GM21526 (cell line): ENCODE measurements around the gene MPZ.
A peak's percentile ranks its signal among the peaks of the same experiment; 100 is the strongest.
"Not testable (repeated sequence)": the region's sequence is repeated elsewhere in the genome, so short reads cannot be mapped to it uniquely, and the experiment has no call there.

Experiments used
- ATAC-seq: cut with Tn5 transposase; IDR thresholded peaks from one replicate; pipeline ENCODE4 v1.9.1; 2021; ENCODE audit warnings: moderate library complexity; ENCODE audit not compliant: unreplicated experiment, low FRiP score

The MPZ gene

DNA sequence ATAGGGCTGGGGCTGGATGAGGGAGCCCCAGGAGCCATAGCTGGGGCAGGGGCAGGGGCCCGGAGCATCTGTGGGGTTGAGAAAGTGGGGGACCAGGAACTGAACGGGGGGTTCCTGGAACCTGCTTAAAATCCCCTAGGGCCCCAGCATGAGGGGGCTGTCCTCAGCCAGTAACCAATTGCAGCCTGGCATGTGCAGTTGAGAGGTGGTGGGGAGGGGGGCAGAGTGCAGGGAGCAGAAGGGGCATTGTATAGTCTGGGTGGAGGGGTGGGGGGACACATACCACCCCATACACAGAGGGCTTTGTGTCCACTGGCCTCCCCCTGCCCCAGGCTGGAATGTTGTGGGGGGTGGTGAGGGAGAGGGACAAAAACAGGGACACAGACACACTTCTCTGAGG, at the start of gene MPZ:
Gene MPZ, minus strand, starts transcription at position 101 of the 400 bp plus-strand sequence. Its CDS starts 63 bp downstream, at position 38.
- ATAC-seq, result no peak

DNA sequence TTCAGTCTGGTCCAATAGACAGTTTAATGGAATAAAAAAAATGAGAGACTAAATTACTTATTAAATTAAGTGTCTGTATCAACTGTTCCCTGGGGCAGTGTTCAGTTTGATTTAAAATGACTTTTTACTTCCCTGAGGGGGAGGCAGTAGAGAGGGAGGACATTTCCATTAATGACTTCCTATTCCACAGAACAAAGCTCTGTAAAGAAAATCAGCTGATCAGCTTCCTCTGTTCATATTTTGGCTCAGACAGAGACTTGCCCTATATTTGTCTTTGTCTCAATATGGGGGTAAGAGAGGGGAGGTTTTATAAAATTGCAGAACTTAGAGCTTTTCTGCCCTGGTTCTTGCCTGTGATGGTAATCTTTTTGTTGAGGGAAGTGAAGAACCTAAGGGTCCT, 49.5 kb upstream of the MPZ start:
- no peak for ATAC-seq

DNA sequence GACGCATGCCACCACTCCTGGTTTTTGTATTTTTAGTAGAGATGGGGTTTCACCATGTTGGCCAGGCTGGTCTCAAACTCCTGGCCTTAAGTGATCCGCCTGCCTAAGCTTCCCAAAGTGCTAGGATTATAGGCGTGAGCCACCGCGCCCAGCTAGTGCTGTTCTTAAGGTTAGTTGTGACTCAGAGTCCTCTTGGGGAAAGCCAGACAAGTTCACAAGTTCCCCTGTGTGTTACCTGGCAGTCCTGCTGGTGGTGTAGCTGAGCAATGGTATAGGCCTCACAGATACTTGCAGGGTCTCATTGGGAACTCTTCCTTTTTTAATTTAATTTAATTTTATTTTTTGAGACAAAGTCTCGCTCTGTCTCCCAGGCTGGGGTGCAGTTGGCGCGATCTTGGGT, 47.3 kb upstream of the MPZ start:
- ATAC-seq, result no peak

DNA sequence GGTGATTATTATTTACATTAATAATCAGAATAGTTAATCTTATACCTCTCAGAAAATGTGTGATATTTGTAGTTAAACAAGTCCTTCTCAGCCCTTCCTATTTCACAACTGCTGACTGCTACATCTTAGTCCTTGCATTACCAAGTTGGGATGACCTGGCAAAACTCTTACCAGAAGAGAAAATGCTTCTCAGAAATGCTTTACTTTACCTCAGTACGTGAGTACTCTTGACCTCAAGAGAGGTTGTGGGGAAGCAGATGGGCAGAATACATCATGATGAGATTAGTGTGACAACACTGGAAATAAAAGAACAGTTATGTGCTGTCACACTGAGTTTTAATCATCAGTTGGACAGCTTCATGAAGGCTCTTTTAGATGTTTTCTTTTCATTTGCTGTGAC, 41.7 kb upstream of the MPZ start:
- ATAC-seq, result no peak

DNA sequence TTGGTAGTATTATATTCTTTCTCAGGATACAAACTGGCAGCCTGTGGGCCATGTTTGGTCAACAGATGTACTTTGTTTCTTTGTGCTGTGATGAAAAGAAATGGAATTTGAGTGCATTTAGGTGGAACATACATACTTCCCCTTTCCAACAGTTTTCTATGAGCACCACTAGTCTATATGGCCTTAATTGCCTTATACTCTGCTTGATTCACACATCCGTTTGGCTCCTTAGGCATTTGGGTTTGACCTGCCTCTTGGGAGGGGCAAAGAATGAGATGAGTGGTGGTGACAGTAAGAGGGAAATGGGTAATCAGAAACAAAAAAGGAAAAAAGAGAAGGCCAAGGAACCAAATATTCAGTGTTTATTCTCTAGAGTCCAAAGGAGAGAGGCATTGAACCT, 40.9 kb upstream of the MPZ start:
- ATAC-seq, result no peak

DNA sequence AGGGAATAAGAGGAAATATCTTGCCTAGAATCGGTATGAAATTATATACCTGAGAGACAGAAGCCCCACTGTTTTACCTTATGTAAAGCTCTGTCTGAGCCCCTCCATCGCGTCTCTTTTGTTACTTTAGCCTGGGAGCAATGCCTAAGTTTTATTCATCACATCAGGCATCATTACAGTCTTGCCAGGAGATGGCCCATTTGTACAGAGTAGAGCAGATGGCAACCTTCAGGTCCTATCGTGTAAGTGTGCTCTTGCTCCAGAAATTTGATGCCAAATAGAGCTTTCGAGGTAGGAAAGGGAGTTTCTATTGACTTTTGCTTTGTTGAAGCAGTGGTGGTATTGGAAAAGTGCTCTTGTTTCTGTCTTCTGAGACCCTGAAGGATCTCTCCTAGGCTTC, 33.1 kb upstream of the MPZ start:
- no peak for ATAC-seq

DNA sequence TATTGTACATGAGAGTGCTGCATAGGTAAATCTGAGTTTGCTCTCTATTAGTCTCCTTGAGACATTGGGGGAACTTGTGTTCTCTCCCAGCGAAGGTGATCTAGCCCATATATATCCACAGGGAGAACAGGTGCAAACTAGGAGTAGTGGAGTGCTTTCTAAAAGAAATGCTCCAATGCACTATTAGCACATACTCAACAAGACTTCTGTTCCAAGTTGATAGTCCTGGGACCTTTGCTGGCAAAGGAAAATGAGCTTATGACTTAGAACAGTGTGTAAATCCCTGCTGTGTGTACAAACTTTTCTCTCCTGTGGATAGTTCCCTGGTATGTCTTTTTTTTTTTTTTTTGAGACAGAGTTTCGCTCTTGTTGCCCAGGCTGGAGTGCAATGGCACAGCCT, 32.4 kb upstream of the MPZ start:
- no peak for ATAC-seq

DNA sequence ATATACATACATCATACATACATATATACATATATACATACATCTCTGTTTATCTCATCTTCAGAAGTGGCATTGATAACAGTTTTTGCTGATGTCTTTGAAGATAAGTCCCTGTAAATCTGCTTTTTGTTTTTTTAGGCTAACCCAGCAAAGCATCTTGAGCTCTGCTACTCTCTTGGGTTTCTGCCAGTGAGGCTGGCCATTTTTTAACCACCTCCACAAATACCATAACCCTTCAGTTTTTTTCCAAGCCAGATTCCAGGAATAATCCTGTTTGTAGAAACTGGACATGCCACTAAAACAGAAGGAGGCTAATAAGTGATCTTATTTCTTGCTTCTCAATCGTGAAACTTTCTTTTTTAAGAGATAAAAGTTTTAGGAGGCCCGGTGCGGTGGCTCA, 26.0 kb upstream of the MPZ start:
- ATAC-seq, result no peak

DNA sequence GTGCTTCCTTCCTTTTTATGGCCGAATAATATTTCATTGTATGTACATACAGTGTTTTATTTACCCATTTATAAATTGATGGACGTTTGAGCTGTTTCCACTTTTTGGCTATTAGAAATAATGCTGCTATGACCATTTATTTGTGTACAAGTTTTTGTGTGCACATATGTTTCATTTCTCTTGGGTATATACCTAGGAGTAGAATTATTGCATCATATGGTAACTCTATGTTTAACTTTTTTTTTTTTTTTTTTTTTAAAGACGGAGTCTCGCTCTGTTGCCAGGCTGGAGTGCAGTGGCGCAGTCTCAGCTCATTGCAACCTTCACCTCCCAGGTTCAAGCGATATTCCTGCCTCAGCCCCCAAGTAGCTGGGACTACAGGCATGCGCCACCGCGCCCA, 23.4 kb upstream of the MPZ start:
- no peak for ATAC-seq

DNA sequence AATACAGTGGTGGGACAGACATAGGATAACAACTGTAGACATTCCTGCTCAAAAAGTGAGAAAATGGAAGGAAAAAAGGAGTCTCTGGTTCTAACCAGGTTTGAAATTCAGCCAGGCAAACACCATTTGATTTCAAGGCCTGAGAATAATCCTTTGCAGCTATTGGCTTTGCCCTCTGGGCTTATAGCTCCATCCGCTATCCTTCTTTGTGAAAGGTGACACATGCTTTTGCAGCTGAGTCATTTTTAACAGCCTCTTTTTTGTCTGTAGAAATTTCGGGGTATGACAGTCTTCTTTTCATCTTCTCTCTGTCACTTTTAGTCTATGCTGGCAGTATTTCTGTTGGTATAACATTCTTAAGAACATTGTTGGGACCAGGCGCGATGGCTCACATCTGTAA, 20.6 kb upstream of the MPZ start:
- ATAC-seq, result no peak

DNA sequence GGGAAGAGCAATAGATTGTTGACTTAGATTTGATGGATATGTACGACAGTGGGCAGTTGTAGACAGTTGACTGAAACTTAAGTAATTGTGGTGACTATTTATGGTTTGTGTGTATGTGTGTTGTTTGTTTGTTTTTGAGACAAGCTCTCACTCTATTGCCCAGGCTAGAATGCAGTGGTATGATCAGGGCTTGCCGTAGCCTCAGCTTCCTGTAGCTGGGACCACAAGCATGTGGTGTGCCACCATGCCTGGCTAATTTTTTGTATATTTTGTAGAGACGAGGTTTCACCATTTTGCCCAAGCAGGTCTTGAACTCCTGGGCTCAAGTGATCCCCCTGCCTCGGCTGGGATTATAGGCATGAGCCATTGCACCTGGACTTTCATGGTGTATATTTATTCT, 14.3 kb upstream of the MPZ start:
- ATAC-seq, result no peak

DNA sequence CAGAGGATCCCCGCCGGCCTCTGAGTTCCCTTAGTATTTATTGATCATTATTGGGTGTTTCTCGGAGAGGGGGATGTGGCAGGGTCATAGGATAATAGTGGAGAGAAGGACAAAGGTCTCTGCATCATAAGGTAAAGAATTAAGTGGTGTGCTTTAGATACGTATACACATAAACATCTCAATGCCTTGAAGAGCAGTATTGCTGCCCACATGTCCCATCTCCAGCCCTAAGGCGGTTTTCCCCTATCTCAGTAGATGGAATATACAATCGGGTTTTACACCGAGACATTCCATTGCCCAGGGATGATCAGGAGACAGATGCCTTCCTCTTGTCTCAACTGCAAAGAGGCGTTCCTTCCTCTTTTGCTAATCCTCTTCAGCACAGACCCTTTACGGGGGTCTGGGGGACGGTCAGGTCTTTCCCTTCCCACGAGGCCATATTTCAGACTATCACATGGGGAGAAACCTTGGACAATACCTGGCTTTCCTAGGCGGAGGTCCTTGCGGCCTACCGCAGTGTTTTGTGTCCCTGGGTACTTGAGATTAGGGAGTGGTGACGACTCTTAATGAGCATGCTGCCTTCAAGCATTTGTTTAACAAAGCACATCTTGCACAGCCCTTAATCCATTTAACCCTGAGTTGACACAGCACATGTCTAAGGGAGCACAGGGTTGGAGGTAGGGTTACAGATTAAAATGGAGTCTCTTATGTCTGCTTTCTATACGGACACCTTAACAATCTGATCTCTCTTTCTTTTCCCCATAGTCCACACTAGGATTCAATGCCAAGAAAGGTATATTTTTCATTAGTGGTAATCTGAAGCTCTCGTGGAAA, 6.3 kb upstream of the MPZ start:
- not testable (repeated sequence) for ATAC-seq

DNA sequence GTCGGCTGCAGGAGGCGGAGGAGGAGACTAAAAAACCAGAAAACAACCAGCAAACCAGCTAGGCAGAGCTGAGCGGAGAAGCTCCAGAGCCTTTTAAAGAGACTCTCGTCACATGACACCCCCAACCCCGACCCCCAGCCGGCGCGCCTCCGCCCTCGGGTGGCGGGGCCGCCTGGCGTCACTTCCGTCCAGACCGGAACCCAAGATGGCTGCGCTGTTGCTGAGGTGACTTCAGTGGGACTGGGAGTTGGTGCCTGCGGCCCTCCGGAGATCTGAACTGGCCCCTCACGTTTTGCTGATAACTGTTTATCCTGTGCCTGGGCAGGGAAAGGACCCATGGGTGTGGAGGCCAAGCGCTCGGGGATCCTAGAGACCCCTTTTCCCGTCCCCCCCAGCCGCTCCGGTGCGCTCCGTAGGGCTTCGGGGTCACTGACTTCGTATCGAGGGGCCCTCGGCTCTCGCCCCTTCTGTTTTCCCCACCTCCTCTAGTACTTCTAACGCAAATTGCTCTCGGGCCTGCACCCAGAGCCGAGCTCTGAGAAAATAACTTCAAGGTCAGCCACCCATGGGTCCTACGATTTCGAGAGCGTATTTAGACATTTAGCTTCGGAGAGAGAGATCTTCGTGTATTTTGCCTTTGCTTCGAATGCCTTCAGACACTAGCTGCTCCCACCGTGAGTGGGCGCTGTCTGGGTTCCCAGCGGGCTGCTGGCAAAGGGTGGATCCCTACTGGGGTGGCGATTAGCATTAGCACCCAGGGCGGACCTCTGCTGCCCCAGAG, 4.6 kb upstream of the MPZ start, which contains the start of gene SDHC:
Gene SDHC, plus strand, starts transcription at position 181 of the 781 bp plus-strand sequence. Its CDS starts 25 bp downstream, at position 206.
- peak; percentile 88 for ATAC-seq

DNA sequence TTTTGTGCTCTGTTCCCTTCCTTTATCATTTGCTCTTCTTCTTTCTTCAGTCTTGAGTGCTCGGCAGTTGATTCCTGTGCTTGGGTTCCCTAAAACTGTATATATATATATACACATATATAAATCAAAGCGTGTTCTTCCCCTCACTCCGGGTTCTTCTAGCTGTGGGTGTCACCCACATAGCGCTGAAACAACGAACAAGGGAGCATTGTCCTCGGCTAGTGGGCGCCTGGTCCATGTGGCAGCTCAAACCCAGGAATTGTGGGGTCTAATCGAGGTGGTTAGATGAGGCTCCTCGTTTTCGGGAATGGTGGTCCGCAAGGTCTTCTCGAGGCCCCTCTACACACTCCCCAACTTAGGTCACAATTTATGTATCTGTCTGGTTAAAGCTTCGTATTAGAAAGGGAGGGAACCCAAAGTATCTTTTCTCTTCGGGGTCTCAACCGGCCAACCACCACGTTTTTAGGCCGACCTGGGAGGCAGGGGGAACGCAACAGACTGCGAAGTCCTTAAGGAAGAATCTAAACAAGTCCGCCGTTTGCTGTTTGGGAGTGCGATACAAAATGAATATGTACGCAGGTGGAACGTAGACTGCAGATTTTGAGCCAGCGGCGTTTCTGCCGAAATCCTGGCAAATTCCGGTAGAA, 3.9 kb upstream of the MPZ start:
- peak; percentile 17 for ATAC-seq

DNA sequence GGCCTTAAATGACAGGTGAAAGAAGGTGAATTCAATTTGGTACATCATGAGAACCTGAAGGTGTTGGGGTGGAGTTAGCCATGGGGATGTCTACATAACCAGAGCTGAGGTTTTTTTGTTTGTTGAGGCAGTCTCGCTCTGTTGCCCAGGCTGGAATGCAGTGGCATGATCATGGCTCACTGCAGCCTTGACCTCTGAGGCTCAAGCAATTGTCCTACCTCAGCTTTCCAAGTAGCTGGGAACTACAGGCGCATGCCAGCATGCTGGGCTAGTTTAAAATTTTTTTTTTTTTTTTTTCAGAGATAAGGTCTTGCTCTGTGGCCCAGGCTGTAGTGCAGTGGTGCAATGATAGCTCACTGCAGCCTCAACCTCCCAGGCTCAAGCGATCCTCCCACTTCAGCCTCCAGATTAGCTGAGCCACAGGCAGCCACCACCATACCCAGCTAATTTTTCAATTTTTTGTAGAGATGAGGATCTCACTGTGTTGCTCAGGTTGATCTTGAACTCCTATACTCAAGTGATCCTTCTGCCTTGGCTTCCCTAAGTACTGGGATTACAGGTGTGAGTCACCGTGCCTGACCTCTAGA, 1.9 kb upstream of the MPZ start:
- no peak for ATAC-seq

DNA sequence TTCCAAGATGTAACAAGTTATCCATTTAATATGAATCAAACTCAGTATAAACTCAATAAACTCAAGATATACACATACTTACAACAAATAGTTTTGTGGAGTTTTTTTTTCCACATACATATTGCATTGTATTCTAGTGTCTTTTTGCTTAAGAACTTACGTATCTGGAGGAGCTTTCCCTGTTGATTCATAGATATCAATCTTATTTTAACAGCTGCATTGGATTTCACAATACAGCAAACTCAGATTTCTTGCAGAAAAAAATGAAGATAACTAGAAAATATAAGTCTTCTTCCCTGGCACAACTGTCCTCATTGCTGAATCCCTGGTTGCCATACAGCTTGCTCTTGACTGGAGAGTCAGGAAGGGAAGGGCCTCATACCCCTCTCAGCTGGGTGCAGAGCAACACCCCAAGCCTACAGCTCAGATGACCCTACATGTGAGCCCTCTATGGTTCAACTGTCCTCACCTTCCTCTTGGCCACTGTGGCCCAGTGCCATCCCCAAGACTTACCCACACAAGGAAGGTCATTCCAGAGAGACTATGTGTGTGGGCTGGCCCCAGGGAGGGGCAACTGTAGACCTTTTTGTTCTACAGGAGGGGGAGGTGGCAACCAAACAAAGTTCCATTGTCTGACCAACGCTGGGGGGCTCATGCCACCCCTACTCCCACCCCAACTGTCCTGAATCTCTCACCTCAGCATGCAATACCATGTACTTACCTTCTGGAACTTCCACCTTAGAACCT, 1.7 kb downstream of the MPZ start:
- no peak for ATAC-seq

DNA sequence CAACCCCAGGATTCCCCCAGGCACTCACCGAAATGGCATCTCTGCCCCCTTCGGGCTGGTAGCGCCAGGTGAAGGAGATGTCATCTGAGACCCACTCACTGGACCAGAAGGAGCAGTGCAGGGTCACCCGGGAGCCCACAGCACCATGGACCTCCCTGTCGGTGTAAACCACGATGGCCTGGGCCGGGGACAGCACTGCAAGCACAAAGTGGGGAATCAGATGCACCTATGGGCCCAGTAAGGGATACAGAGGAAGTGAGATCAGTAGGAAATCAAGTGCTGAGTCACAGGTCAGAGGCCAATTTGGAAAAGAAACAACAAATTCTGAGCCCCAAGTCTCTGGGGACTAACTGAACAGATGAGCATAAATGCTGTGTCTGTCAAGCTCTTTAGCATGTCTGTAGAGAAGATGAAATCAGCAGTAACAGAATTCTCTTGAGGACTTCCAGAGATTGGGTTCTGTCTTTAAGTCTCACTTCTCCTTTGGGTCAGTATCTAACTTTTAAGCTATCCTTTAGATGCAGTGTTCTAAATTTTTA, 2.5 kb downstream of the MPZ start:
- ATAC-seq, result no peak

DNA sequence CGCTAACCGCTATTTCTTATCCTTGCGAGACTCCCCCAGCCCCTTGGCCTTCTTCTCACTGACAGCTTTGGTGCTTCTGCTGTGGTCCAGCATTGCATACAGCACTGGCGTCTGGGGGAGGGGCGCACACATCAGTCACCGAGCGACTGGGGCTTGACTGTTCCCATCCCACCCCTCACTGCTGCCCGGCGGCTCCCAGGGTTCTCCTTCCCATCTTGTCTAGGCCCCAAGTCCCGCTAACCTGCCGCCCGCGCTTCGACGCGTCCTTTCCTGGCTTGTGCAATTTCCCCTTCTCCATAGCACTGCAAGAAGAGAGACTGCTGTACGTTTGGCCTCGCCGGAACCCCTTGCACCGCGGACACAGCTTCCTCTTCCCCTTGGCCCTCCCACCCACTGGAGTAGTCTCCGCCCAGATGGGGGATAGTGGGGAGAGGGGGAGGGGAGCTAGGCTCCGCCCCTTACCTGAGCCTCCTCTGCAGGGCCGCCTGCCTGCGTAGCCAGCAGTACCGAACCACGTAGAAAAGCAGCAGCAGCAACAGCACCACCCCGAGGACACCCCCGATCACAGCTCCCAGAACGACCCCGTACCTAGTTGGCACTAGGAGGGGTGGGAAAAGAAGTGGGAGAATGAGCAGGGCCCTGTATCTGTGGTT, 3.8 kb downstream of the MPZ start:
- ATAC-seq, result peak; percentile 77
